GM12874 (cell line): ENCODE results near the gene SV2A.

Experiments
- TF ChIP-seq, protein P1 (sequence below): IDR thresholded peaks from 2 replicates; pipeline ENCODE4 v1.5.1; 2011; ENCODE audit warnings: low read depth, mild to moderate bottlenecking, control low read depth, low read length, moderate library complexity; ENCODE audit not compliant: insufficient read depth

The SV2A gene

DNA sequence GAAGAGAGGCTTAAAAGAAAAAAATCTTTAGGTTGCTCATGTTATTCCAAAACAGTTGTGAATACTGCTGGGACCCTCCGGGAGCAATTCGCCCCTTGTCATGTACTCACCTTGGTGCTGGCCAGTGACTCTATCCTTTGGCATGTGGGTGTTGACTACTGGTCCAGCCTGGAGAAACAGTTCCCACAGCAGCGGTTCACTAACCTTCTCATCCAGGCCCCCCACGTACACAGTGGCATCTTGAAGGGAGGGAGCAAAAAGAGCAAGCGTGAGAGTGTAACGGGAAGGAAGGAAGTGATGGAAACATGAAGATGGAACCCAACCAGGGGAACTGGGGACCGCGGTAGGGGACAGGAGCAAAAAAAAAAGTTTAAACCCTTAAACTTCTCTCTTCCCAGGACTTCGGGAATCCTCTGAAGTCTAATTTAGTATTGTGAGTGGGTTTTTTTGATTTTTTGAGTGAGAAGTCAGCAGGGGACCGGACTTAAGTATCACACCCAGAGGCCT lies 9.5 kb upstream of the SV2A start:
- TF ChIP-seq, protein P1, sequence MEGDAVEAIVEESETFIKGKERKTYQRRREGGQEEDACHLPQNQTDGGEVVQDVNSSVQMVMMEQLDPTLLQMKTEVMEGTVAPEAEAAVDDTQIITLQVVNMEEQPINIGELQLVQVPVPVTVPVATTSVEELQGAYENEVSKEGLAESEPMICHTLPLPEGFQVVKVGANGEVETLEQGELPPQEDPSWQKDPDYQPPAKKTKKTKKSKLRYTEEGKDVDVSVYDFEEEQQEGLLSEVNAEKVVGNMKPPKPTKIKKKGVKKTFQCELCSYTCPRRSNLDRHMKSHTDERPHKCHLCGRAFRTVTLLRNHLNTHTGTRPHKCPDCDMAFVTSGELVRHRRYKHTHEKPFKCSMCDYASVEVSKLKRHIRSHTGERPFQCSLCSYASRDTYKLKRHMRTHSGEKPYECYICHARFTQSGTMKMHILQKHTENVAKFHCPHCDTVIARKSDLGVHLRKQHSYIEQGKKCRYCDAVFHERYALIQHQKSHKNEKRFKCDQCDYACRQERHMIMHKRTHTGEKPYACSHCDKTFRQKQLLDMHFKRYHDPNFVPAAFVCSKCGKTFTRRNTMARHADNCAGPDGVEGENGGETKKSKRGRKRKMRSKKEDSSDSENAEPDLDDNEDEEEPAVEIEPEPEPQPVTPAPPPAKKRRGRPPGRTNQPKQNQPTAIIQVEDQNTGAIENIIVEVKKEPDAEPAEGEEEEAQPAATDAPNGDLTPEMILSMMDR: no peak

DNA sequence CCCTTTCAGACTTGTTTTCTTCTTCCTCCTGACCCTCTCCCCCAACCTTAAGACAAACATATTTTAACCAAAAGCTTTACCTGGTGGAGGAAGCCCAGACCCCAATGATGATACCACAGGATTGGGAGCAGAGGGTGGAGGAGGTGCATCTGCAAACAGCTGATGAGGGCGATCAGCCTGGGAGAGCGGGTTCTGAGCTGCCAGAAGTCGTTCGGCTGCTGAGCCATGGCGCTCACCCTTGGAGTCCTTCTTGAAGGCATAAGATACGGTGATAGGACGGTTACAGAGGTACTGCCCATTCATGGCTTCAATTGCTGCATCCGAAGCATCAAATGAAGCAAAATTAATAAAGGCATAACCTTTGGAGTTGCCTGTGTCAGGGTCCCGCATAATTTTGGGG lies 8.7 kb upstream of the SV2A start:
- TF ChIP-seq, protein P1: no peak

DNA sequence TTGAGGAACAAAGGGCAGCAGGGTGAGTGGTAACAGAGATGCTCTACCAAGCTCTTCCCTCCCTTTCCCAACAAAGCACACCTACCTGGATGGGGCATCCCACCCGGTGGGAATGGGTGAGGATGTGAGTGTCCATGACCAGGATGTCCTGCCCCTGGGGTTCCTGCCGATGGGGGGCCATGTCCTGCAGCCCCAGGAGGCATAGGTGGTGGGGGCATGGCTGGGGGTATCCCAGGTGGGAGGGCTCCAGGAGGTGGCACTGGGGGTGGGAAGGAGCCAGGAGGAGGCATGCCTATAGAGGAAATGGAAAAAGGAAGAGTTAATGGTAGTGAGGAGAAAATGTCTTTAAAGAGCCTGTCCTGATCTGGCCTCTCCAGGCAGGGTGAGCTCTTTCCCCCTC lies 8.1 kb upstream of the SV2A start:
- TF ChIP-seq, protein P1: no peak

DNA sequence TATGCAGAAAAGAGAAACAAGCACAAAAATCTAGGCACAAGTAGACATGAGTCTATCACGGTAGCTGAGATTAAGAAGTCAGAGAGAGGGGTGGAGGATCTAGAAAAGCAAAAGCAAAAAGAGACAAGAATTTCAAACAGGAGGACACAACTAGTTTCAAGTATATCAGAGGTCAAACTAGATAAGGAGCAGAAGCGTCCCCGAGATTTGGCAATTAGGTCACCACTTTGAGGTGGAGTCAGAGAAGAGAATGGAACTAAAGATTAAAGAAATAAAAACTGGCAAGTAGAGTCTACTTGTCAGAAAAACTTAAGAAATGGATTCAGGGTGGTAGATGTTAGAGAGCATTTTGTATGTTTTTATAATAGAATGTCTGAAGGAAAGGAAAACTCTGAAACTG lies 7.7 kb upstream of the SV2A start:
- TF ChIP-seq, protein P1: no peak

DNA sequence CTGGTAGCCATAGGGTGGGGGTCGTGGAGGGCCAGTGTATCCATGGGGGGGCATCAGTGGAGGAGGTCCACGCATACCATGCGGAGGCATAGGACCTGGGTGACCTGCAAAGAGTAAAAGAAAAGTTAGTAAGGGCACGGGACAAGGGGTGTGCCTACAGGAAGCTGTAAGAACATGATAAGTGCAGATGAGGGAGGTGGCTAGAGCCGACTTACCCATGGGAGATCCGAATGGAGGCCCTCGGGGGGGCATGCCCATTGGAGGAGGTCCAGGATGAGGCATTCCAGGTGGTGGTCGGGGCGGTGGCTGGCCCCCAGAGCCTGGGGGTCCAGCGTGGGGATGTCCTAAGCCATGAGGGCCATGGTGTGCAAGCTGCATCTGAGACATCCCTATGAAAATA lies 6.0 kb upstream of the SV2A start:
- TF ChIP-seq, protein P1: no peak

DNA sequence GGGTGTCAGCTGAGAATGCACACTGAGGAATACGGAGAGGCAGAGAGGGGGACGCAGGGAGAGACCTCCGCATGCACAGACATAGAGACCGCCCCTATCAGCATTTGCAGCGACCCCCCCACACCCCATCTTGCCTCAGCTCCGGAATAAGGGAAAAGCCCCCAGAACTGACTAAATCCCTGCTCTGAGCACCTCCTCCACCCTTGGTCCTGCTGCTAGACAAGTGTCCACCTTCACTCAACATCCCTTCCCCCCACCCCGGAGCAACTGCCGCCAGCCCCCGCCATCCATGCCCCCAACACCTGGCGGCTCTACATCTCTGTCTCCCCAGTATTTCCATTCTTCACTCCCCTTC lies 769 bp downstream of the SV2A start:
- TF ChIP-seq, protein P1: no peak

DNA sequence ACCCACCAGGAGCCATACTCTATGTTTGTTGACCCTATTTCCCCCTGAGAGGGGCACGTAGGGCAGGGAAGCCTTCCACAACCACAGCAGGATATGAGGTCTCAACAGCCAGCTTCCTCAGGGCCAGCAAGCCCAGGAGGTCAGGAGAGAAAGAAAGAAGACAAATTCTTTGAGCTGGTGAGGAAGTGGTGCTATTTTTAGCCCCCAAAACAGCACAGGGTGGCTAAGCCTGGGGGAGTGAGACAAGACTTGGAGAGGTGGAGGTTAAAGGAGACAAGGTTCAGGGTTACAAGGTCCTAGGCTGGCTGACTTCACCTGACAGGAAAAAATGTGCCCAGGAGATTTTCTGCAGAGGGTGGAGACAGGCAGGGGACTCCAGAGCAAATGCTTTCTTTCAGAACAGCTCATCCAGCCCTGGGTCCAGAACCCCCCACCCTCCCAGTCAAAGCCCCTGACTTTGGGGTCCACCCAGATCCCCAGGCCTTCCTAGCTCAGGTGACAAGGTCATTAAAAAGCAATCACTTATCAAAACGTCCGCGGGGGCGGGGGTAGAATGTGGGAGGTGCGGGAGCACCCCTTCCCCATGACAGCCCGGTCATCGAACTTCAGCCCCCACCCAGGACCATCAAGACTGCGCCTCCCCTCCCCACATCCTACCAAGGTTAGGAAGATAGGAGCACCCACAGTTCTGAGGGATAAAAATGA lies 1.3 kb downstream of the SV2A start:
- TF ChIP-seq, protein P1: no peak
